ENCODE measurements around the gene BTF3. TPM values are rescaled to one million over a fixed set of nuclear protein-coding genes. Genes with fewer than 3 reads are reported as not detected.
"Not testable (repeated sequence)": the region's sequence is repeated elsewhere in the genome, so short reads cannot be mapped to it uniquely, and the experiment has no call there.

The BTF3 gene
- total RNA-seq, 2 donors from 2014 or later = 389 to 397 TPM

GRCh38 chr5:73482383-73483136 lies 15.7 kb upstream of the BTF3 start:
- no peak for DNase-seq (ENCODE audit: low spot score)
- intact Hi-C loops (cut with DNase I) = no loop called here

- intact Hi-C loops (cut with DNase I) = no loop called here
- DNase-seq (ENCODE audit: low spot score) = no peak
Measured at GRCh38 chr5:73483676-73484075, 14.6 kb upstream of the BTF3 start.

GRCh38 chr5:73484511-73484910 lies 13.7 kb upstream of the BTF3 start:
- no peak for DNase-seq (ENCODE audit: low spot score)
- intact Hi-C loops (cut with DNase I) = no loop called here

GRCh38 chr5:73485715-73486114 lies 12.5 kb upstream of the BTF3 start:
- intact Hi-C loops (cut with DNase I) = no loop called here

GRCh38 chr5:73486119-73486899 lies 11.9 kb upstream of the BTF3 start:
- intact Hi-C loops (cut with DNase I) = no loop called here
- DNase-seq (ENCODE audit: low spot score) = no peak

More at GRCh38 chr5:73485715-73486114, 12.5 kb upstream of the BTF3 start:
- no peak for DNase-seq (ENCODE audit: low spot score)

- intact Hi-C loops (cut with DNase I) = not testable (repeated sequence)
Measured at GRCh38 chr5:73487257-73487656, 11.0 kb upstream of the BTF3 start.

GRCh38 chr5:73487815-73488214 lies 10.4 kb upstream of the BTF3 start:
- no peak for DNase-seq (ENCODE audit: low spot score)
- intact Hi-C loops (cut with DNase I) = no loop called here

More at GRCh38 chr5:73487257-73487656, 11.0 kb upstream of the BTF3 start:
- not testable (repeated sequence) for DNase-seq (ENCODE audit: low spot score)

- DNase-seq (ENCODE audit: low spot score) = no peak
- intact Hi-C loops (cut with DNase I) = no loop called here
Measured at GRCh38 chr5:73488806-73489205, 9.4 kb upstream of the BTF3 start.

GRCh38 chr5:73490088-73490487 lies 8.2 kb upstream of the BTF3 start:
- intact Hi-C loops (cut with DNase I) = no loop called here
- no peak for DNase-seq (ENCODE audit: low spot score)

- DNase-seq (ENCODE audit: low spot score) = no peak
- intact Hi-C loops (cut with DNase I) = no loop called here
Measured at GRCh38 chr5:73491155-73491554, 7.1 kb upstream of the BTF3 start.

- no peak for DNase-seq (ENCODE audit: low spot score)
- intact Hi-C loops (cut with DNase I) = no loop called here
Measured at GRCh38 chr5:73493421-73493820, 4.8 kb upstream of the BTF3 start.

GRCh38 chr5:73494721-73495120 lies 3.5 kb upstream of the BTF3 start:
- DNase-seq (ENCODE audit: low spot score) = no peak
- intact Hi-C loops (cut with DNase I) = no loop called here

GRCh38 chr5:73495772-73496335 lies 2.4 kb upstream of the BTF3 start:
- DNase-seq (ENCODE audit: low spot score) = no peak
- intact Hi-C loops (cut with DNase I) = no loop called here

GRCh38 chr5:73496984-73497457 lies 1.2 kb upstream of the BTF3 start:
- no peak for DNase-seq (ENCODE audit: low spot score)
- intact Hi-C loops (cut with DNase I) = no loop called here

- intact Hi-C loops (cut with DNase I) = no loop called here
- DNase-seq (ENCODE audit: low spot score) = no peak
Measured at GRCh38 chr5:73497497-73498056, 665 bp upstream of the BTF3 start.

- no peak for DNase-seq (ENCODE audit: low spot score)
- intact Hi-C loops (cut with DNase I) = no loop called here
Measured at GRCh38 chr5:73499187-73499586, 945 bp downstream of the BTF3 start.

GRCh38 chr5:73499756-73500155 lies 1.5 kb downstream of the BTF3 start:
- intact Hi-C loops (cut with DNase I) = no loop called here

GRCh38 chr5:73501406-73501805 lies 3.2 kb downstream of the BTF3 start:
- DNase-seq (ENCODE audit: low spot score) = no peak
- intact Hi-C loops (cut with DNase I) = no loop called here

More at GRCh38 chr5:73499756-73500155, 1.5 kb downstream of the BTF3 start:
- no peak for DNase-seq (ENCODE audit: low spot score)

GRCh38 chr5:73506459-73506955 lies 8.3 kb downstream of the BTF3 start:
- no peak for DNase-seq (ENCODE audit: low spot score)
- intact Hi-C loops (cut with DNase I) = no loop called here

- intact Hi-C loops (cut with DNase I) = no loop called here
- no peak for DNase-seq (ENCODE audit: low spot score)
Measured at GRCh38 chr5:73507062-73507461, 8.8 kb downstream of the BTF3 start.
